Uterine smooth muscle cell (primary cell): ENCODE measurements around the gene CCNF. TPM values are rescaled to one million over a fixed set of nuclear protein-coding genes. Genes with fewer than 3 reads are reported as not detected.

ENCODE experiments used
- total RNA-seq: library from RNA; depleted of rRNA; stranded (reverse); fragments of >200 nt; gene quantifications from 2 replicates; pipeline ENCODE4 v1.2.3, GENCODE V29; 2014

The CCNF gene
- 13.7 and 48.0 TPM in 2 replicates for total RNA-seq

GRCh38 chr16:2429034-2429770 lies at the start of gene CCNF:
Gene CCNF, plus strand, starts transcription at chr16:2429447. Its CDS starts 35 bp downstream, at chr16:2429482.

GRCh38 chr16:2459647-2460390 lies 30.6 kb downstream of the CCNF start, which contains the start of gene TEDC2:
Gene TEDC2, plus strand, starts transcription at chr16:2460109. Its CDS starts 36 bp downstream, at chr16:2460145.

GRCh38 chr16:2471016-2471652 lies 41.9 kb downstream of the CCNF start, which contains the start of gene NTN3:
Gene NTN3, plus strand, starts transcription at chr16:2471297. Its CDS starts 405 bp downstream, at chr16:2471702.

GRCh38 chr16:2474877-2475412 lies 45.7 kb downstream of the CCNF start, which contains the start of gene TBC1D24:
Gene TBC1D24, plus strand, starts transcription at chr16:2475127. Its CDS starts 21,022 bp downstream, at chr16:2496149.

Other genes starting within 250 kb of the CCNF start
- 0.12 and 0.33 TPM in 2 replicates for gene CASKIN1, start 232.8 kb upstream of the CCNF start, total RNA-seq
- 22.6 and 28.9 TPM in 2 replicates for gene MLST8, start 224.0 kb upstream of the CCNF start, total RNA-seq
- 1.7 and 4.9 TPM in 2 replicates for gene BRICD5, start 218.6 kb upstream of the CCNF start, total RNA-seq
- gene PGP, start 214.6 kb upstream of the CCNF start, total RNA-seq = 14.1 and 24.5 TPM in 2 replicates
- 37.0 and 38.0 TPM in 2 replicates for gene E4F1, start 205.9 kb upstream of the CCNF start, total RNA-seq
- 0.44 and 0.87 TPM in 2 replicates for gene DNASE1L2, start 193.0 kb upstream of the CCNF start, total RNA-seq
- gene ECI1, start 177.9 kb upstream of the CCNF start, total RNA-seq = 51.1 and 60.7 TPM in 2 replicates
- 50.1 and 82.1 TPM in 2 replicates for gene RNPS1, start 161.3 kb upstream of the CCNF start, total RNA-seq
- gene ABCA3, start 88.7 kb upstream of the CCNF start, total RNA-seq = 0.89 and 1.5 TPM in 2 replicates
- gene TEDC2, start 30.7 kb downstream of the CCNF start, total RNA-seq = 5.6 and 13.6 TPM in 2 replicates
- gene NTN3, start 41.9 kb downstream of the CCNF start, total RNA-seq = 0.89 and 2.4 TPM in 2 replicates
- 20.9 and 24.6 TPM in 2 replicates for gene TBC1D24, start 45.7 kb downstream of the CCNF start, total RNA-seq
- 13.2 and 13.5 TPM in 2 replicates for gene ATP6V0C, start 84.5 kb downstream of the CCNF start, total RNA-seq
- 78.5 and 97.8 TPM in 2 replicates for gene AMDHD2, start 90.9 kb downstream of the CCNF start, total RNA-seq
- gene CEMP1, start 102.0 kb downstream of the CCNF start, total RNA-seq = 0.12 TPM in 1 of 2 replicates, not detected in the other
- gene PDPK1, start 108.6 kb downstream of the CCNF start, total RNA-seq = 23.1 and 27.8 TPM in 2 replicates